ENCODE measurements around the gene EIF3K. TPM values are rescaled to one million over a fixed set of nuclear protein-coding genes. Genes with fewer than 3 reads are reported as not detected.

Gene EIF3K
- polyA plus RNA-seq, 4 donors = 257 to 710 (median 626) TPM

DNA sequence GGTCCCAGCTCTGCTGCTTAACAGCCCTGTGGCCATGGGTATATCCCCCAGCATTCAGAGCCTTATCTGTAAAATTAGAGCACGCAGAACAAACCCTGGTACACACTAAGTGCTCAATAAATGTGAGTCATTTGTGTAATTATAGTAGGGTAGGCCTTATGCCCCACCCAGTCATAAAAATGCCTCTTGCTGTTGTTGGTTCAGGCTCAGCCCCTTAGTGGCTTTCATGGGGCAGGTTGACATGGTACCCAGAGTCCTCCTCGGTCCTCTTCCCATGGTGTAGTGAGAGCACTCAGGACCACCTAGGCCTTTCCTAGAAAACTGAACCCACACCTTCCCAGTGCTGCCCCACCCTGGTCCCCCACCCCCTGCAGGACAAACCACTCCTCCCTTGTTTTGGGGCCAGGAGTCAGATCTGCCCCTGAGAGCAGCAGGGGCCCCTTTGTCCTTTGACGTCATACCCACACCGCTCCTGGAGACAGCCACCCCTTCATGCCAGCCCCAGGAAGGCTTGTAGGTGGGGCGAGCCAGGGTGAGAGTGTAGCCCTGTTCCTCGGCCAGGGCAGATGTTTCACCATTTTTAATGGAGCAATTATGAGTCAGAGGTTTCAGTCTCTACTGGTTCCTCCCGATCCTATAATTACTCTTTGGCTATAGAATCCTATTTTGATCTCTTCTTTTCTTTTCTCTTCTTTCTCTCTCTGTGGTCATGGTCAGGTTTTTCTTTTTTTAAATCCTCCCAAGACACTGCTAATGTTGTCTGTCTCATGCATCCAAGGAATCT lies 65.3 kb downstream of the EIF3K start:
- Histone ChIP-seq H3K4me3 (ENCODE audit: low read depth in 1 of 3, low read length in 3 of 3) (no peak overlapping the region), H3K9me3 (ENCODE audit: control insufficient read depth in 2 of 2, insufficient read depth in 1 of 2, low read depth in 1 of 2, low read length in 1 of 2) (no peaks in the 10 kb centered on the region), H3K27ac (ENCODE audit: low read depth in 1 of 3, low read length in 2 of 3) (peak overlapping the region; percentile 93 to 99 (median 99)), H3K27me3 (ENCODE audit: control insufficient read depth in 3 of 3, insufficient read depth in 3 of 3, low read length in 3 of 3) (no peaks in the 10 kb centered on the region), H3K36me3 (ENCODE audit: control insufficient read depth in 3 of 3, insufficient read depth in 2 of 3, low read depth in 1 of 3, low read length in 3 of 3) (peaks cover 0 to 71% (median 0%) of the 10 kb centered on the region in 3 donors), H3K4me1 (ENCODE audit: control insufficient read depth in 3 of 3, insufficient read depth in 2 of 3, low read depth in 1 of 3, low read length in 2 of 3) (peaks cover 26 to 92% (median 40%) of the 10 kb centered on the region in 3 donors)
- DNase-seq (peak; percentile 95 to 97), FAIRE-seq (no peak)
- WGBS, 3 donors = 0 to 32% (median 19%) methylated on average over 7 of the region's 7 CpGs

DNA sequence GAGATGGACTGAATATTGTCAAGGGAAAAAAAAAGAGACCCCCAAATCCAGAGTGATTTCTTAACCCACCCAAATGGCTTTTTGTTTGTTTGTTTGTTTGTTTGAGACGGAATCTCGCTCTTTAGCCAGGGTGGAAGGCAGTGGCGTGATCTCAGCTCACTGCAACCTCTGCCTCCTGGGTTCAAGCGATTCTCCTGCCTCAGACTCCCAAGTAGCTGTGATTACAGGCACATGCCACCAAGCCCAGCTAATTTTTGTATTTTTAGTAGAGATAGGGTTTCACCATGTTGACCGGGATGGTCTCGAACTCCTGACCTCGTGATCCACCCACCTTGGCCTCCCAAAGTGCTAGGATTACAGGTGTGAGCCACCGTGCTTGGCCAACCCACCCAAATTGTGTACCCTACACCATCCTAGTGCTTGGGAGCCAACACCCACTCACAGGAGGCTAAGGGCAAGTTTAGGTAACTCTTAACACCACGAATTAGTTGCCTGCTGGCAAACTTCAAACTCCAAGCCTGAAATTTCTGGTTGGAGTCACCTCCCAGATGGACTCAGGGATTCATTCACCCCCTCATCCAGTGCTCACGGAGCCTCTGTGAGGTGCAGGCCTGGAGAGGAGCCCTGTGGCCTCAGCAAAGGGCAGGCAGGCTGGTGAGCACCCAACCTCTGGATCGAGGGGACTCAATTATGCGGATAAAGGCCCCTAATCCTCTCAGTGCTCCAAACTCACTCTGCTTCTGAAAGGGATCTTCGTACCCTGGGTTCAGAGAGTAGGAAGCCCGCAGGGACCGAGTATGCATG lies 66.1 kb downstream of the EIF3K start:
- no peak overlapping the region for H3K4me3 ChIP-seq (ENCODE audit: low read depth in 1 of 3, low read length in 3 of 3)
- H3K27me3 ChIP-seq (ENCODE audit: control insufficient read depth in 3 of 3, insufficient read depth in 3 of 3, low read length in 3 of 3) = no peaks in the 10 kb centered on the region
- FAIRE-seq (no peak), DNase-seq (no peak)
- 53 to 69% (median 65%) methylated on average over 15 of the region's 15 CpGs for WGBS, 3 donors
- peaks cover 26 to 89% (median 39%) of the 10 kb centered on the region in 3 donors for H3K4me1 ChIP-seq (ENCODE audit: control insufficient read depth in 3 of 3, insufficient read depth in 2 of 3, low read depth in 1 of 3, low read length in 2 of 3)
- peaks cover 0 to 71% (median 0%) of the 10 kb centered on the region in 3 donors for H3K36me3 ChIP-seq (ENCODE audit: control insufficient read depth in 3 of 3, insufficient read depth in 2 of 3, low read depth in 1 of 3, low read length in 3 of 3)
- H3K27ac ChIP-seq (ENCODE audit: low read depth in 1 of 3, low read length in 2 of 3) = peak overlapping the region; percentile 93 to 99 (median 99)
- no peaks in the 10 kb centered on the region for H3K9me3 ChIP-seq (ENCODE audit: control insufficient read depth in 2 of 2, insufficient read depth in 1 of 2, low read depth in 1 of 2, low read length in 1 of 2)

GRCh38 chr19:38685666-38686529 lies 66.9 kb downstream of the EIF3K start:
- H3K27ac ChIP-seq (ENCODE audit: low read depth in 1 of 3, low read length in 2 of 3) = peak overlapping the region; percentile 93 to 99 (median 99)
- H3K4me3 ChIP-seq (ENCODE audit: low read depth in 1 of 3, low read length in 3 of 3) = no peak overlapping the region
- peaks cover 26 to 85% (median 44%) of the 10 kb centered on the region in 3 donors for H3K4me1 ChIP-seq (ENCODE audit: control insufficient read depth in 3 of 3, insufficient read depth in 2 of 3, low read depth in 1 of 3, low read length in 2 of 3)
- 6 to 23% (median 11%) methylated on average over 10 of the region's 10 CpGs for WGBS, 3 donors
- no peaks in the 10 kb centered on the region for H3K27me3 ChIP-seq (ENCODE audit: control insufficient read depth in 3 of 3, insufficient read depth in 3 of 3, low read length in 3 of 3)
- H3K9me3 ChIP-seq (ENCODE audit: control insufficient read depth in 2 of 2, insufficient read depth in 1 of 2, low read depth in 1 of 2, low read length in 1 of 2) = no peaks in the 10 kb centered on the region
- peaks cover 0 to 72% (median 2%) of the 10 kb centered on the region in 3 donors for H3K36me3 ChIP-seq (ENCODE audit: control insufficient read depth in 3 of 3, insufficient read depth in 2 of 3, low read depth in 1 of 3, low read length in 3 of 3)
- FAIRE-seq (no peak), DNase-seq (peak; percentile 77 to 86)

GRCh38 chr19:38686530-38686888 lies 67.5 kb downstream of the EIF3K start:
- WGBS, 3 donors = 46 to 55% (median 55%) methylated on average over 5 of the region's 5 CpGs
- Histone ChIP-seq H3K4me3 (ENCODE audit: low read depth in 1 of 3, low read length in 3 of 3) (no peak overlapping the region), H3K4me1 (ENCODE audit: control insufficient read depth in 3 of 3, insufficient read depth in 2 of 3, low read depth in 1 of 3, low read length in 2 of 3) (peaks cover 24 to 84% (median 39%) of the 10 kb centered on the region in 3 donors), H3K27ac (ENCODE audit: low read depth in 1 of 3, low read length in 2 of 3) (peak overlapping the region; percentile 93 to 99 (median 99)), H3K9me3 (ENCODE audit: control insufficient read depth in 2 of 2, insufficient read depth in 1 of 2, low read depth in 1 of 2, low read length in 1 of 2) (no peaks in the 10 kb centered on the region), H3K36me3 (ENCODE audit: control insufficient read depth in 3 of 3, insufficient read depth in 2 of 3, low read depth in 1 of 3, low read length in 3 of 3) (peaks cover 0 to 71% (median 2%) of the 10 kb centered on the region in 3 donors), H3K27me3 (ENCODE audit: control insufficient read depth in 3 of 3, insufficient read depth in 3 of 3, low read length in 3 of 3) (no peaks in the 10 kb centered on the region)
- peak in 1 of 2 donors; percentile 48 for DNase-seq
- FAIRE-seq = no peak

Other genes with a start within 250 kb of the EIF3K start
- gene PSMD8, start 244.6 kb upstream of the EIF3K start, polyA plus RNA-seq = 100 to 1,000 TPM; 133 to 182 (median 148) TPM
- gene GGN, start 231.2 kb upstream of the EIF3K start, polyA plus RNA-seq = 10 to 100 TPM in 2 of 4 donors, 1 to 10 TPM in 2; 1.7 to 16.1 (median 8.2) TPM
- 1 to 10 TPM in 3 of 4 donors, under 1 TPM in 1; 0.85 to 2.7 (median 1.8) TPM for gene SPRED3, start 230.5 kb upstream of the EIF3K start, polyA plus RNA-seq
- gene FAM98C, start 216.1 kb upstream of the EIF3K start, polyA plus RNA-seq = 10 to 100 TPM; 23.6 to 47.2 (median 38.6) TPM
- 1 to 10 TPM in 1 of 4 donors, under 1 TPM in 3; 0.22 to 1.0 (median 0.84) TPM for gene RASGRP4, start 193.0 kb upstream of the EIF3K start, polyA plus RNA-seq
- gene RYR1, start 185.5 kb upstream of the EIF3K start, polyA plus RNA-seq = 1 to 10 TPM in 1 of 4 donors, under 1 TPM in 1, not detected in 2; 0.81 to 2.3 TPM
- gene MAP4K1, start 1.2 kb upstream of the EIF3K start, polyA plus RNA-seq = 10 to 100 TPM in 1 of 4 donors, 1 to 10 TPM in 2, under 1 TPM in 1; 0.45 to 10.8 (median 3.4) TPM
- 100 to 1,000 TPM; 188 to 790 (median 308) TPM for gene ACTN4, start 28.5 kb downstream of the EIF3K start, polyA plus RNA-seq
- 10 to 100 TPM in 2 of 4 donors, 1 to 10 TPM in 2; 2.4 to 46.2 (median 14.4) TPM for gene CAPN12, start 125.3 kb downstream of the EIF3K start, polyA plus RNA-seq
- 1 to 10 TPM in 2 of 4 donors, not detected in 2; 1.1 to 9.2 TPM for gene LGALS7, start 154.3 kb downstream of the EIF3K start, polyA plus RNA-seq
- 1 to 10 TPM in 3 of 4 donors, not detected in 1; 2.0 to 5.4 (median 4.9) TPM for gene LGALS7B, start 170.0 kb downstream of the EIF3K start, polyA plus RNA-seq
- 1,000 to 10,000 TPM; 1,130 to 3,807 (median 2,480) TPM for gene LGALS4, start 193.8 kb downstream of the EIF3K start, polyA plus RNA-seq
- gene ECH1, start 212.6 kb downstream of the EIF3K start, polyA plus RNA-seq = 100 to 1,000 TPM; 218 to 344 (median 321) TPM
- 100 to 1,000 TPM; 118 to 256 (median 177) TPM for gene HNRNPL, start 230.8 kb downstream of the EIF3K start, polyA plus RNA-seq